DOHH2 (cell line): ENCODE results near the gene NPAS3.

ENCODE experiments used
- H3F3A ChIP-seq: fragments of 200-600 bp; sonication (generic), shearing (Covaris generic); 2 replicates; pipeline ENCODE4 v1.6.0; 2016; ENCODE audit warnings: antibody characterized with exemption, mild to moderate bottlenecking; ENCODE audit not compliant: control insufficient read depth, insufficient read depth
- H3K27ac ChIP-seq: fragments of 200-600 bp; sonication (generic); 2 replicates; pipeline ENCODE4 v1.5.1; 2014; ENCODE audit warnings: low read depth, mild to moderate bottlenecking, low read length, moderate library complexity
- H3K27me3 ChIP-seq: fragments of 200-600 bp; sonication (generic); 2 replicates; pipeline ENCODE4 v1.6.1; 2014; ENCODE audit warnings: mild to moderate bottlenecking, low read length, mixed read lengths; ENCODE audit not compliant: control insufficient read depth
- H3K36me3 ChIP-seq: fragments of 200-600 bp; sonication (generic); 2 replicates; pipeline ENCODE4 v1.6.1; 2014; ENCODE audit warnings: mild to moderate bottlenecking, low read length, moderate library complexity, mixed read lengths; ENCODE audit not compliant: control insufficient read depth
- H3K4me1 ChIP-seq: fragments of 200-600 bp; sonication (generic); 2 replicates; pipeline ENCODE4 v1.6.1; 2014; ENCODE audit warnings: mild to moderate bottlenecking, low read length, mixed read lengths; ENCODE audit not compliant: control insufficient read depth
- H3K4me2 ChIP-seq: fragments of 200-600 bp; sonication (generic); 2 replicates; pipeline ENCODE4 v1.6.0; 2014; ENCODE audit warnings: mild to moderate bottlenecking, low read length, moderate library complexity
- H3K4me3 ChIP-seq: fragments of 200-600 bp; sonication (generic); 2 replicates; pipeline ENCODE4 v1.5.1; 2014; ENCODE audit warnings: mild to moderate bottlenecking, low read length, mixed read lengths
- H3K79me2 ChIP-seq: fragments of 200-600 bp; sonication (generic); 2 replicates; pipeline ENCODE4 v1.6.1; 2014; ENCODE audit warnings: mild to moderate bottlenecking, low read length, mixed read lengths; ENCODE audit not compliant: control insufficient read depth
- H3K9me2 ChIP-seq: fragments of 200-600 bp; sonication (generic); replicated peaks from 2 replicates; pipeline ENCODE4 v1.6.1; 2014; ENCODE audit warnings: mild to moderate bottlenecking, low read length, mixed read lengths; ENCODE audit not compliant: control insufficient read depth
- H3K9me3 ChIP-seq: fragments of 200-600 bp; sonication (generic); 2 replicates; pipeline ENCODE4 v1.6.1; 2014; ENCODE audit warnings: antibody characterized with exemption, low read length, mixed read lengths; ENCODE audit not compliant: control insufficient read depth, insufficient read depth
- H4K20me1 ChIP-seq: fragments of 200-600 bp; sonication (generic); 2 replicates; pipeline ENCODE4 v1.6.0; 2014; ENCODE audit warnings: low read depth, mild to moderate bottlenecking, antibody characterized with exemption, low read length, moderate library complexity; ENCODE audit not compliant: control insufficient read depth, insufficient read depth
- EZH2phosphoT487 ChIP-seq: fragments of 200-600 bp; sonication (generic); IDR thresholded peaks from 2 replicates; pipeline ENCODE4 v1.6.1; 2017; ENCODE audit warnings: borderline replicate concordance, mild to moderate bottlenecking, antibody characterized with exemption, low read length, moderate library complexity, mixed read lengths
- TF ChIP-seq, protein P1 (sequence below): fragments of 200-600 bp; sonication (generic); IDR thresholded peaks from one replicate; pipeline ENCODE4 v1.5.1; 2014; ENCODE audit warnings: antibody characterized with exemption, mild to moderate bottlenecking, low read depth, low read length; ENCODE audit not compliant: poor library complexity, severe bottlenecking

NPAS3 gene

DNA sequence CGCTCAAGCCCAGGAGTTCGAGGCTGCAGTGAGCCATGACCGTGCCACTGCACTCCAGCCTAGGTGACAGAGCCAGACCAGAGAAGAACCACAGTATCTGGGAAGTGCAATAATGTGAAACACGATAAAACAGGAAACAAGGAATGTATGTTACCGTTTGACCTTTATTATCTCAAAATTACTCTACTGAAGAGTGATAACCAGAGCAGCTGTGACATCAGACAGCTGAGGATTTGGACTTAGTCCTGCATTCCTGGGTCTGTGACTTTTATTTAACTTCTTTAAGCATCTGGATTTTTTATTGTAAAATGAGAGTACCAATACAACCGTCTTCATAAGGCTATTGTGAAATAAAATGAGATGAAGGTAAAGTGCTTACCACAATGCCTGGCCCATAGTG is 806.5 kb downstream of the NPAS3 start:
- TF ChIP-seq EZH2phosphoT487 = no peak
- TF ChIP-seq, protein P1, sequence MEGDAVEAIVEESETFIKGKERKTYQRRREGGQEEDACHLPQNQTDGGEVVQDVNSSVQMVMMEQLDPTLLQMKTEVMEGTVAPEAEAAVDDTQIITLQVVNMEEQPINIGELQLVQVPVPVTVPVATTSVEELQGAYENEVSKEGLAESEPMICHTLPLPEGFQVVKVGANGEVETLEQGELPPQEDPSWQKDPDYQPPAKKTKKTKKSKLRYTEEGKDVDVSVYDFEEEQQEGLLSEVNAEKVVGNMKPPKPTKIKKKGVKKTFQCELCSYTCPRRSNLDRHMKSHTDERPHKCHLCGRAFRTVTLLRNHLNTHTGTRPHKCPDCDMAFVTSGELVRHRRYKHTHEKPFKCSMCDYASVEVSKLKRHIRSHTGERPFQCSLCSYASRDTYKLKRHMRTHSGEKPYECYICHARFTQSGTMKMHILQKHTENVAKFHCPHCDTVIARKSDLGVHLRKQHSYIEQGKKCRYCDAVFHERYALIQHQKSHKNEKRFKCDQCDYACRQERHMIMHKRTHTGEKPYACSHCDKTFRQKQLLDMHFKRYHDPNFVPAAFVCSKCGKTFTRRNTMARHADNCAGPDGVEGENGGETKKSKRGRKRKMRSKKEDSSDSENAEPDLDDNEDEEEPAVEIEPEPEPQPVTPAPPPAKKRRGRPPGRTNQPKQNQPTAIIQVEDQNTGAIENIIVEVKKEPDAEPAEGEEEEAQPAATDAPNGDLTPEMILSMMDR = no peak
- H3K79me2 ChIP-seq = no peaks in the 10 kb centered on the region
- H3K27ac ChIP-seq = no peak overlapping the region

DNA sequence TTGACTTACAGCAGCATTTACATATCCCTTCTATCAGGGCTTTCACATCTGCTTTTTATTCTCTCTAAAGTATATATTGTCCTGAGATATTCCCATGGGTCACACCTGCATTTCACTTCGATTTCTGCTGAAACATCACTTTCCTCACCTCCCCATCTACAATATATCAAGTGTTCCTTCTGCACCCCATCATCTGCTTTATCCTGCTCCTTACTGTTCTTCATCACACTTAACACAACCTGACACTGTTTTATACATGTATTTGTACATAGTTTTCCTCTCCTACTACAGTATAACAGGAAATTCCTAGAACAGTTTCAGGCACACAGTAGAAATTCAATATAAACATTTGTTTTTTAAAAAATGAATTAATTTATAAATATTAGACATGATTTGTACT is 809.1 kb downstream of the NPAS3 start:
- Histone ChIP-seq H3K9me2 (no peaks in the 10 kb centered on the region), H3K36me3 (no peaks in the 10 kb centered on the region), H3K27ac (no peak overlapping the region), H4K20me1 (no peaks in the 10 kb centered on the region), H3K9me3 (no peaks in the 10 kb centered on the region), H3K79me2 (no peaks in the 10 kb centered on the region), H3K4me3 (no peak overlapping the region), H3K4me1 (no peaks in the 10 kb centered on the region), H3K27me3 (no peaks in the 10 kb centered on the region), H3F3A (no peaks in the 10 kb centered on the region), H3K4me2 (no peak overlapping the region)
- TF ChIP-seq, protein P1 = no peak

More for the DNA sequence above, 806.5 kb downstream of the NPAS3 start:
- H3F3A ChIP-seq = no peaks in the 10 kb centered on the region
- no peaks in the 10 kb centered on the region for H3K9me2 ChIP-seq
- no peaks in the 10 kb centered on the region for H3K9me3 ChIP-seq
- no peaks in the 10 kb centered on the region for H3K36me3 ChIP-seq
- H3K4me3 ChIP-seq = no peak overlapping the region
- H3K4me2 ChIP-seq = no peak overlapping the region
- H3K4me1 ChIP-seq = no peaks in the 10 kb centered on the region
- no peaks in the 10 kb centered on the region for H3K27me3 ChIP-seq
- no peaks in the 10 kb centered on the region for H4K20me1 ChIP-seq

DNA sequence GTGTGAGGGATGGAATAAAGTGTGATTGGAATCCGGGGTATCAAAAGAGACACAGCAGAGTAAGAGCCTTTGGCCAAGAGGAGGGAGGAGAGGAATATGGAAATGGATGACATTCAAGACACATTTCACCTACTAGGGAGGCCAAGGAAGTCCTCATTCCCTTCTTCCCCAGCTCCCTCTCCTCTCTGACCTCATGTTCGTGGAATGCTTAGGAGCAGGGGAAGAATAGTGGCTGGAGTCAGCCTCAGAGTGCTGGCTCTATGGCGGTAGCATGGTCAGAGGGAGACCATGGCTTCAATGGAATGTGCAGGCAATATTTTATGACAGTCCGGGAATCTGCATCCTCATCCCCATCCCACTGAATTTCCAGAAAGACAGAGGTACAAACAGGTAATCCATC is 815.6 kb downstream of the NPAS3 start:
- TF ChIP-seq EZH2phosphoT487 = no peak
- TF ChIP-seq, protein P1 = no peak
- no peak overlapping the region for H3K27ac ChIP-seq
- H3K9me3 ChIP-seq = no peaks in the 10 kb centered on the region
- no peaks in the 10 kb centered on the region for H3K27me3 ChIP-seq
- no peaks in the 10 kb centered on the region for H3F3A ChIP-seq
- no peaks in the 10 kb centered on the region for H3K36me3 ChIP-seq
- no peak overlapping the region for H3K4me2 ChIP-seq
- H4K20me1 ChIP-seq = no peaks in the 10 kb centered on the region
- no peaks in the 10 kb centered on the region for H3K79me2 ChIP-seq
- H3K4me3 ChIP-seq = no peak overlapping the region
- no peaks in the 10 kb centered on the region for H3K9me2 ChIP-seq
- no peaks in the 10 kb centered on the region for H3K4me1 ChIP-seq

DNA sequence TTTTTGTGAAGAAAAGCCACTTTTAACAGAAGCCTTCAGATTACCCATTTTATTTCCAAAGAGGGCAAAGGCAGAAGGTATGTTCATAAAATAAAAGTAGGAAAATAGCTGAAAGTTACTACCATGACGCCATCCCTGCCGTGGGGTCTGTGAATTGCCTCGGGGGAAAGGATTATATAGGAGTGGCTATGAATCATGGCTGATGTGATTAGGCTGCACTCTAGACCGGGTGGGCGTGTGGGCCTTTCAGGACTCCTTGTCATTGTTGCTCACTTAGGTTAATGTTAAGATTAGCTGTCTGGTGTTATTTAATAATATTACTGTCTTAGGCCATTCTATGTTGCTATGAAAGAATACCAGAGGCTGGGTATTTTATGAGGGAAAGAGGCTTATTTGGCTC is 816.7 kb downstream of the NPAS3 start:
- no peaks in the 10 kb centered on the region for H4K20me1 ChIP-seq
- H3K36me3 ChIP-seq = no peaks in the 10 kb centered on the region
- H3K27me3 ChIP-seq = no peaks in the 10 kb centered on the region
- H3K4me2 ChIP-seq = no peak overlapping the region
- H3K4me3 ChIP-seq = no peak overlapping the region
- no peaks in the 10 kb centered on the region for H3K9me2 ChIP-seq
- H3K9me3 ChIP-seq = no peaks in the 10 kb centered on the region
- no peak for TF ChIP-seq EZH2phosphoT487
- TF ChIP-seq, protein P1 = no peak
- H3K4me1 ChIP-seq = no peaks in the 10 kb centered on the region
- H3F3A ChIP-seq = no peaks in the 10 kb centered on the region
- H3K27ac ChIP-seq = no peak overlapping the region
- H3K79me2 ChIP-seq = no peaks in the 10 kb centered on the region
